Neural cell (in vitro differentiated cells): ENCODE results near the gene MAP2K7.

Experiments used
- CTCF ChIP-seq: fragments of 450-650 bp; IDR thresholded peaks from 2 replicates; pipeline ENCODE4 v1.5.1; 2014; ENCODE audit warnings: antibody characterized with exemption, mild to moderate bottlenecking, moderate library complexity; ENCODE audit not compliant: poor library complexity, severe bottlenecking
- EP300 ChIP-seq: fragments of 450-650 bp; conservative IDR thresholded peaks from 2 replicates; pipeline ENCODE4 v1.6.1; 2014; ENCODE audit warnings: antibody characterized with exemption, mild to moderate bottlenecking, moderate library complexity; ENCODE audit not compliant: poor library complexity, severe bottlenecking
- EZH2 ChIP-seq: fragments of 200-600, 300-800 bp; shearing (Covaris generic), sonication (generic); IDR thresholded peaks from 2 replicates; pipeline ENCODE4 v1.6.1; 2014; ENCODE audit warnings: antibody characterized with exemption, low read length, borderline replicate concordance, mild to moderate bottlenecking; ENCODE audit not compliant: insufficient read depth, poor library complexity, severe bottlenecking
- MXI1 ChIP-seq: fragments of 450-650 bp; conservative IDR thresholded peaks from 2 replicates; pipeline ENCODE4 v1.6.1; 2014; ENCODE audit warnings: antibody characterized with exemption, mild to moderate bottlenecking; ENCODE audit not compliant: poor library complexity, severe bottlenecking
- POLR2AphosphoS5 ChIP-seq: IDR thresholded peaks from 2 replicates; pipeline ENCODE4 v1.6.1; 2012
- REST ChIP-seq: IDR thresholded peaks from 2 replicates; pipeline ENCODE4 v1.6.1; 2012; ENCODE audit warnings: borderline replicate concordance
- SMC3 ChIP-seq: fragments of 450-650 bp; conservative IDR thresholded peaks from 2 replicates; pipeline ENCODE4 v1.6.1; 2014; ENCODE audit warnings: antibody characterized with exemption, mild to moderate bottlenecking, moderate library complexity; ENCODE audit not compliant: poor library complexity
- TAF1 ChIP-seq: IDR thresholded peaks from 2 replicates; pipeline ENCODE4 v1.6.1; 2012; ENCODE audit warnings: low read depth

- TF ChIP-seq SMC3 (no peak), CTCF (no peak), EZH2 (no peak), MXI1 (no peak), POLR2AphosphoS5 (no peak), REST (no peak), TAF1 (no peak), EP300 (no peak)
These were observed 24.1 kb downstream of the MAP2K7 start for GRCh38 chr19:7927605-7928333.
